ENCODE data around the gene PRSS12.

DNA sequence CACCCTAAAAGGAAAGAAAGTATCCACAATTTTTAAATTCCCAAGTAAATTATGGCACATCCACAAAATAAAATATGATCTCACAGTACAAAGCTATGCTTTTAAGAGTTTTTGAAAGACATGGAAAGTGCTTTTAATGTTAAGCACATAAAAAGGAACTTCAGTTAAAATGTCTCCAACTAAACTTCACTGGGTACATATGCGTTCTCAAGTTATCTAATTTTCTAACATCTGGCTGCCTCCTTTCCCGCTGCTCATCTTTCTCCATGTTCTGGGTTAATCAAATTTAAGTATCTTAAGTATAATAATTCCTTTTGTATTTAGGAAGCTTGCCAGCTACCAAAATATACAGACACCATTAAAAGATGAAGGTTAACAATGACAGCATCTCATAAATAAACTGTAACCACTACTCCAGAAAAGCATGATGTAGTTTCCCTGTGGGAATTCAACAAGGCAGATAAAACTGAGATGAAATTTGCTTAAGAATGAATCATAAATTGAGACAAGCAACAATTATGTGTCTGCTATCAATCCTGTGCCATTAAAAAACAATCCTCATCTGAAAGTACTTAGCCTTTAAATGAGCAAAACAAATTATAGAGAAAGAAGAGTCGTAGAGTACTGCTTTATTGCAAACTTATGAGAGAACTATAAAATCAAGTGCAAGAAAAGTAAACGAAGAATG, 25.1 kb downstream of the PRSS12 start:
- TF ChIP-seq, protein P1, sequence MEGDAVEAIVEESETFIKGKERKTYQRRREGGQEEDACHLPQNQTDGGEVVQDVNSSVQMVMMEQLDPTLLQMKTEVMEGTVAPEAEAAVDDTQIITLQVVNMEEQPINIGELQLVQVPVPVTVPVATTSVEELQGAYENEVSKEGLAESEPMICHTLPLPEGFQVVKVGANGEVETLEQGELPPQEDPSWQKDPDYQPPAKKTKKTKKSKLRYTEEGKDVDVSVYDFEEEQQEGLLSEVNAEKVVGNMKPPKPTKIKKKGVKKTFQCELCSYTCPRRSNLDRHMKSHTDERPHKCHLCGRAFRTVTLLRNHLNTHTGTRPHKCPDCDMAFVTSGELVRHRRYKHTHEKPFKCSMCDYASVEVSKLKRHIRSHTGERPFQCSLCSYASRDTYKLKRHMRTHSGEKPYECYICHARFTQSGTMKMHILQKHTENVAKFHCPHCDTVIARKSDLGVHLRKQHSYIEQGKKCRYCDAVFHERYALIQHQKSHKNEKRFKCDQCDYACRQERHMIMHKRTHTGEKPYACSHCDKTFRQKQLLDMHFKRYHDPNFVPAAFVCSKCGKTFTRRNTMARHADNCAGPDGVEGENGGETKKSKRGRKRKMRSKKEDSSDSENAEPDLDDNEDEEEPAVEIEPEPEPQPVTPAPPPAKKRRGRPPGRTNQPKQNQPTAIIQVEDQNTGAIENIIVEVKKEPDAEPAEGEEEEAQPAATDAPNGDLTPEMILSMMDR (IDR thresholded peaks at IDR 0.05; ENCODE audit: low read length), result no peak
- TF ChIP-seq EZH2 (IDR thresholded peaks at IDR 0.05; ENCODE audit: borderline replicate concordance, low read length), result no peak

Measured in OCI-LY1 (cell line).